UCSD-AML1 (cell line): ENCODE data around the gene GAGE12J.
A peak's percentile ranks its signal among the peaks of the same experiment; 100 is the strongest.
"Not testable (repeated sequence)": the region's sequence is repeated elsewhere in the genome, so short reads cannot be mapped to it uniquely, and the experiment has no call there.

Source experiments
- DNase-seq: peaks from one replicate; lab custom pipeline; 2025; ENCODE audit not compliant: unreplicated experiment; lab: John Stamatoyannopoulos, UW

The GAGE12J gene, protein sequence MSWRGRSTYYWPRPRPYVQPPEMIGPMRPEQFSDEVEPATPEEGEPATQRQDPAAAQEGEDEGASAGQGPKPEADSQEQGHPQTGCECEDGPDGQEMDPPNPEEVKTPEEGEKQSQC

DNA sequence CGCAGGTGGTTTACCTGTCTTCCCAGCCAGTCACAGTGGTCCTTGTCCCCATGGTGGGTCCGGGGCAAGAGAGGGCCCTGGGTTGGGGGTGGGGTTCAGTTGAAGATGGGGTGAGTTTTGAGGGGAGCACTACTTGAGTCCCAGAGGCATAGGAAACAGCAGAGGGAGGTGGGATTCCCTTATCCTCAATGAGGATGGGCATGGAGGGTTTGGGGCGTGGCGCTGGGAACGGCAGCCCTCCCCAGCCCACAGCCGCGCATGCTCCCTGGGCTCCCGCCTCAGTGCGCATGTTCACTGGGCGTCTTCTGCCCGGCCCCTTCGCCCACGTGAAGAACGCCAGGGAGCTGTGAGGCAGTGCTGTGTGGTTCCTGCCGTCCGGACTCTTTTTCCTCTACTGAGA lies at the start of gene GAGE12J:
TSS of gene GAGE12J (plus strand) at position 301 of the 400 bp plus-strand sequence. CDS start 1,157 bp downstream, outside the sequence.
- not testable (repeated sequence) for DNase-seq

DNA sequence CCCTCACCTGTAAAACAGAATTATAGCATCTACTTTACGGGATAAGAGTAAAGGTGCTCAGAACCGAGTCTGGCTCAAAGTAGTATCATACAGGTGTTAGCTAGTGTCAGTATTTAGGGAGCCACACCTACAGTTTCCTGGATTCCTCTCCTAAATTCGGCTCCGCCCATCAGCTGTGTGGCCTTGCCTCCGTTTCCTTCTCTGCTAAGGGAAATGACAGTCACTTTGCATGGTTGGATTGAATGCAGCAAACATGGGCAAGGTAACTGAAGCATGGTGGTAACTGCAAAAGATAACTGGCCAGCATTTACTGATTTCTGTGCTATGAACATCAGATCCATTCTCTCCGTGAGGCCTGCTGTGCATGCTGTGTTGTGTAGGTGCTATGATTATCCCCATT lies 49.4 kb upstream of the GAGE12J start:
- no peak for DNase-seq

DNA sequence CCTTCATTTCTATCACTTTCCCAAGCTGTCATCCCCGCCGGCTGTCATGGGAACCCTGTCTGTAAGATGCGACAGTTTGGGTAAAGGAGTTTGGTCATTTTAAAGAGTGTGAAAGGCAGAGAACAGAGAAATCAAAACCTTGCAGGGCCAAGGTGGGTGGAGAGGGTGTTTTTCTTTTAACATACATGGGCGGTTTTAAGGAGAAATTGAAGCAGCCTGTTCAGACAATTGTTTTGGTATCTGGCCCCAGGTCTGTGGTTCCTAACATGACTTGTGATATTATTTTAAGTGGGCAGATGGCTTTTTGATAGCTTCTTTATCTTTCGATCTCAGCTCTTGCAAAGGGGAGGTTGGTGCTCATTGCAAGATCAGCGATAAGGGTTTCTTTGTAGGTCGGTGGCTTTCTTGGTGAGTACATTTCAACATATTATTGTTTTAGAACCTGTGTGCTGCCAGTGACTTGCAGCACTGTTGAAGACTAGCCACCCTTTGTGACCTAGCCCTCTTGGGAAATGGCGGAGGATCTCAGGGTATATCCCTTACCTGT lies 48.6 kb upstream of the GAGE12J start:
- DNase-seq: no peak

DNA sequence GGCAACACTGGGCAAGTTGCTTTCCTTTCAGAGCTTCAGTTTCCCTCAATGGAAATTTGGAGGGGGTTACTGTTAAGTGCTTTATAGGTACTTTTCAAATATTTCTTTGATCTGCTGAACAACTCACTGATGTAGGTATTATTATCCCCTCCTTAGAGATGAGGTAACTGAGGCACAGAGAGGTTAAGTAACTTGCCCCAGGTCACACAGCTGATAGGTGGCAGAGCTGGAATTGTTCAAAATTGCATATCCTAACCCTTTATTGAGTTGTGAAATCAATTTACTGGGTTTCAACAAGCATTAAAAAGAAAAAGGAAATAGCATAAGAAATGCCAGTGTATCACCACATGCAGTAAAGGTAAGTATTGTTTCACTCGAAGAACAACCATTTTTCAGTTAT lies 45.6 kb upstream of the GAGE12J start:
- no peak for DNase-seq

DNA sequence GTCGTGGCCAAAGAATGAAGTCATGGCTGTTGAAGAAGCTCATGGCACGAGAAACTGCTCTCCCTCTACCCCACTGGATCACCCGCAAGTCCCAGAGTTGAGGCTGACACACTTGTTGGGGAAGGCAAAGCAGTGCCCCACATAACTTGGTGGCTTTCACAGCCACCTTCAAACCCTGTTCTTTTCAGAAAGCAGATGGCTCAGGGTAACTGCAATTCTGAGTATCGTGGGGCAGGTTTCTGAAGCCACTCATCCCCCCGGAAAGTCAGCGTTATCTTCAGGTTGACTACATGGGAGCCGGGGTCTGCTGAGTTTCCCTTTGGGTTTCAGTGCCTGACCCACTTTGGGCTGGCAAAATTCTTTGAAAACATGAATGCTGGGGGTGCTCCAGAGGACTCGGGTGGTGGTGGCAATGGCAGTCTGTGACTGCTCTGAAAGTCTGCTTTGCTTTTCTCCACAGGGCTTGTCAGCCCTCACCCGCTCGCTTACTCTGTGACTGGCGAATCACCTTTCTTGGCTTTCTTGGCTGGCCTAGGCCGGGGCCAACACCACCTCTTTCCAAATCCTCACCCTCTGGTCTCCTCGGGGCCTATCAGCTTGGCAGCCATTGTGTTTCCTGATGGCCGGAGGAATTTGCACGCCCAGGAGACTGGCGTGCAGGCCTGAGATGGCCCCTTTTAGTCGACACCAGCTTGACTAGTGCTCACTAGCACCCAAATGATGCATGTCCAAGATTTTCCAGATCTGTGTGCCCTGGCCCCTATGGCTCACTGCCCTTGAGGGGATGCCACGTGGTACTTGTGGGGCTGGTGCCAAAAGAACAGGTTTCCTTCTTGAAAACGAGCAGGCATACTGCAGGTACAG lies 44.9 kb upstream of the GAGE12J start:
- no peak for DNase-seq

DNA sequence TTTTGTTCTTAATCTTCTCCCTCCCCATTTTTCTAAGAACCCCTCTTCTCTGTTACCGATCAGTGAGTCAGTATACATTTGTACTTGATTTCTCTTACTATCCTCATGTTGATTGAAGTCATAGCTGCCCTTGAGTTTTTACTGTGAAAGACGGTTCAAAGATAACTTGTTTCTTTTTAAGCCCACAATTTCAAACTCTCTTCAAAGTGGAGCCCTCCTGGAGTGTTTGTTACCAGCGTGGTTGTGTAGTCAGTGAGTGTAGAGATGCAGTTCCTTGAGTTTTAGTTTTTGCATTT lies 44.4 kb upstream of the GAGE12J start:
- no peak for DNase-seq

DNA sequence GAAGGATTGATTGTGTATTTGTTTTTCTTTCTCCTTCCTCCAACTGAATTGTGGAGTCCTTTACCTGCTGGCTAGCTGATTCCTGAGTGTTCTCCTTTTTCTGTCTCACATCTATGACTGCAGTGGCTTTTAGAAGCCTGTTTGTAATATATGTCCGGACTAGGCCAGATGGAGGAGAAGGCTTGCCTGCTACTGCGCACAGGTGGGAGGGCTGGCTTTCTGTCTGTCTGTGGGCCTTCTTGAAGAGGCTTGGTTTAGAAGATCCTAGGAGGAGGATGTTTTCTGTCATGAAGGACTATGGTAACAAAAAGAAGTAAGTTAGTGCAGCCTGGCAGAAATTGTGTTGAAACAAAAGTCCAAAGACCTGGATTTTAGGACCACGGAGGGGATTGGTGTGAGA lies 43.8 kb upstream of the GAGE12J start:
- no peak for DNase-seq

DNA sequence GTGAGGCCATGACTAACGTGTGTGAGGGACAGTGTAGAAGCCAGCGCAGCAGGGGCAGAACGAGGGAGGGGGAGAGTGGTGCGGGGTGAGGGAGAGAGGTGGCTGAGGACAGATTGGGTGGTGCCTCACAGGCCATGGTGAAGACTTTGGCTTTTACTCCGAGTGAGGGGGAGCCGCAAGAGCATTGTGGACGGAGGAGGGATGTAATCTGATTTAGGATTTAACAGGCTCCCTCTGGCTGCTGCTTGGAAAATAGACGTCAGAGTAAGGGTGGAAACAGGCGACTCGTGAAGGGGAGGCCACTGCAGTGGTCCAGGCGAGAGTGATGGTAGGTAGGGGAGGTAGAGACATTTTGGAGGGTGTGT lies 39.2 kb upstream of the GAGE12J start:
- no peak for DNase-seq

DNA sequence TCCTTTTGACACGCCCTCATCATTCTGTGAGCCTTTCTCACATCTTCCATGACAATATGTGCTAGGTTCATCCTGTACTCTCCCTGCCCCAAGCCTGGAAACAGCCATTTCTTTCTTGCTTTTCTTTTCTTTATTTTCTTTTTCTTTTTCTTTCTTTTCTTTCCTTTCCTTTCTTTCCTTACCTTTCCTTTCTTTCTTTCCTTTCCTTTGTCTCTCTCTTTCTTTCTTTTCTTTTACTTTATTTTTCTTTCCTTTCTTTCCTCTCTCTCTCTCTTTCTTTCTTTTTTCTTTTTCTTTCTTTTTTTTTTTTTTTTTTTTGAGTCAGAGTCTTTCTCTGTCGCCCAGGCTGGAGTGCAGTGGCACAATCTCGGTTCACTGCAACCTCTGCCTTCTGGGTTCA lies 37.6 kb upstream of the GAGE12J start:
- no peak for DNase-seq

DNA sequence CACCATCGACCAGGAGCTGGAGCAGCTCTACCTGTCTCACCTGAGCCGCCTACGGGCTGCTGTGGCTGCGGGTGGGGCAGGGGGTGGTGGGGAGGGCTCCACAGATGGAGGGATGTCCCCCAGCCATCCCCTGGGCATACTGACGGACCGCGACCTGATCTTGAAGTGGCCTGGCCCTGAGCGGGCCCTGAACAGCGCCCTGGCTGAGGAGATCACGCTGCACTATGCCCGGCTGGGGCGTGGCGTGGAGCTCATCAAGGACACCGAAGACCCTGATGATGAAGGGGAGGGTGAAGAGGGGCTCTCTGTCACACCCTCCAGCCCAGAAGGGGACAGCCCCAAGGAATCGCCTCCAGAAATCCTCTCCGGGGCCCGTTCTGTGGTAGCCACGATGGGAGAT lies 35.7 kb upstream of the GAGE12J start:
- no peak for DNase-seq

DNA sequence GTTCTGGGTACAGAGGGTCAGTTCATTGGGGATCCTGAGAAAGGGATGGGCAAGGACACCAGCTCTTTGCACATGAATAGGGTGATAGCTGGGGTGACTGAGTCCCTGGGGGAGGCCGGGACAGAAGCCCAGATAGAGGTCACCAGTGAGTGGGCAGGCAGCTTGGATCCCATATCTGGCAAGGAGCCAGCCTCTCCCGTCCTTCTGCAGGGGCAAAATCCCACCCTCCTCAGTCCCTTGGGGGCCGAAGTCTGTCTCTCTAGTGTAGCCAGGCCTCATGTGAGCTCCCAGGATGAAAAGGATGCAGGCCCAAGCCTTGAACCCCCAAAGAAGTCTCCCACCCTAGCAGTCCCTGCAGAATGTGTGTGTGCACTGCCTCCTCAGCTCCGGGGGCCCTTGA lies 35.3 kb upstream of the GAGE12J start:
- DNase-seq: no peak

DNA sequence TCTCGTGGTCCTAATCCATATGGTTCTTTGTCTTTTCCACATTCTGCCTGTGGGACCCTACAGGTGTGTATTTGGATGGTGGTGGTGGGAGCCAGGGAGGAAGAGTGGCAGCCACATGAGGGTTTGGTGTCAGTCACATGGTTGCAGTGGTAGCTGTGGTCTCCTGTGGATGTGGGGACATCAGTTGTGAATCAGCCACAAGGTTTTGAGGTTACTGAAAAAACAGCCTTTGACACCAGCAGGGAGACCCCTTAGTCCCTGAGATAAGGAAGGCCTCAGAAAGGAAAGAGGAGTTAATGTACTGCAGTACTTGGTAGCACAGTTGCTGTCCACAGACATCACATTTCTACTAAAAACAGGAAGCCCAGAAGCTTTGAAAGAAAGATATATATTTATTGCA lies 34.2 kb upstream of the GAGE12J start:
- DNase-seq: no peak

DNA sequence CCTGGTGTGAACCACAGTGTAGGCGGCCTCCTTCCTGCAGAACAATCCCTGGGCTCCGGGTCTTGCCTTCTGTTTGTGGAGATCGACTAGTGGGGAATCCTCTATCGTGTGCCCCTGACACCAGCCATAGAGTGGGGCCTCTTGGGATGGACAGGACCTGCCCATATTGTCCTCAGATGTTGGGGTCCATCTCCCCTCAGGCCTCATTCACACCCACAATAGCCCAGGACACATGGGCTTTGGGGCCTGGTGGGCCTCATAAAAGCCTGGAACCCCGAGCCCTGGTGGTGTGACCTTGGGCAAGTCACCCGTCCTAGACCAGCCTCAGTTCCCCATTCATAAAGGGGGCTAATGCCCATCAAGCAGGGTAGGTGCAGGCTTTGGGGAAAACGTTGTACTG lies 31.6 kb upstream of the GAGE12J start:
- DNase-seq: no peak

DNA sequence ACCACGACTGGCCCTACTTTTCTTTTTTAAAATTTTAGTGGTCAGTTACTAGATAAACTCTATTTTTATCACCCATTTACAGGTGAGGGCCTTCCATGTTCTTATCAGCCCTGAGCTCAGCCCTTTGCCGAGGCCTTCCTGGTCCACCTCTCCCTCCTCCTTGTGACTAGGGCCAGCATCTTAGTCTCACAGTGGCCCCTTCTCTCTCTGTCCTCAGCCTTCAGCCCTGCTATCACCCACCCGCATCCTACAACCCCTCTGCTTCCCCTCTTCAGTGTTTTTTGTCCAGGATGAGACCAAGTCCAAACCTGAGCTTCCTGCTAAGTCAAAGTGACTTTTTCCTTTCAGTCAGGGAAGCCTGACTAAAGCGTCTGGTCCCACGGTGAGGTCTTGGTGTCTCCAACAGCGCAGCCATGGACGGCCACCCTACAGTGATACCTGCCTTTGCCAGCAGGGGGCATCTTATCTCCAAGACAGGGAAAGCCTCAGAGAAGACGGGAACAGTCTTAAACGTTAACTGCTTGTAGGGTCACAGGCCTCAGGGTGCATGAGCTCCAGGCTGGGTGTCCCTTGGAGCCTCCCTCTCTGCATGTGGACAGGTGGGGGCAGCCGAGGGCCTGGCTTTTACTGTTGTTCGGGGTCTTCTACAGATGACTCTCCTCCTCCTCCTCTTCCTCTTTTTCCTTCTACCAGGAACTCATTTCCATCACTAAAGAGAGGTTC lies 30.1 kb upstream of the GAGE12J start:
- DNase-seq: peak; percentile 63

DNA sequence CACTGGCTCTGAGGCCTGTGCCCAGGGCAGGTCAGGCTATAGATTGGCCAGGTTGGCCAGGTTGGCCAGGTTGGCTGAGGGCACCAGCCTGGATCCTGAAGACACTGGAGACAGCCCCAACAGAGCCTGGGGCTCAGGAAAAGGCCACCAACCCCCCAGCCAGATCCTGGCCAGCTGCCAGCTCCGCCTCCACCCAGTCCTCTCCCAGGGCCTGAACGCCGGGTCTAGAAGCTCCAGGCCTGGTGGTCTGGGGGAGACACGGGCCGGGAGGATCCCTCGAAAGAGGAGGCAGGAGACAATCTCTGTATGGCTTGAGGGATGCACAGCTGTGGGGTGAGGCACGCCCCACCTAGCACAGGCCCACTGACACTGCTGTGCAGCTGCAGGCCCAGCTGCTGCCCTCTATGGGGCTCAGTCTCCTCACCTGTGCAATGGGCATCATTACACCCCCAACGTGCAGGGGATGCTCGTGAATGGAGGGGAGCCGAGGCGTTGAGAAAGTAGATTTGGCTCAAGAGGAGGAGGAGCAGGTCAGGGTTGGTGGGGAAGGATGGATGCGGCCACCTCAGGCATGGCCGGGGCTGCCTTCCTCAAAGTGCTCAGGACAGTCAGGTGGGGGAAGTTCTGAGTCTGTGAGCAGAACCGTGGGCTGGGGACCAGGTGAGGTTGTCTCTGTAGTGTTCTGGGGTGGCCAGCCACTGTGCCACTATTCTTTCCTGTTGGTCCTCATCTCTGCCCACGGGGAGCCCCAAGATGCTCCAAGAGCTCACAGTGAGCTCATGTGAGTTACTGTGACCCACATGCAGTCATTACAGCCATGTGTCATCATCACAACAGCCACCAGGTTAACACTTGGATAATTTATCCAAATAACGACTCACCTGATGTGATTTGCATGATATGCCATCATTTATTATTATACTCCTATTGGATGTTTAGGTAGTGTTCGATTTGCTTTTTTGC lies 29.2 kb upstream of the GAGE12J start:
- DNase-seq: no peak

DNA sequence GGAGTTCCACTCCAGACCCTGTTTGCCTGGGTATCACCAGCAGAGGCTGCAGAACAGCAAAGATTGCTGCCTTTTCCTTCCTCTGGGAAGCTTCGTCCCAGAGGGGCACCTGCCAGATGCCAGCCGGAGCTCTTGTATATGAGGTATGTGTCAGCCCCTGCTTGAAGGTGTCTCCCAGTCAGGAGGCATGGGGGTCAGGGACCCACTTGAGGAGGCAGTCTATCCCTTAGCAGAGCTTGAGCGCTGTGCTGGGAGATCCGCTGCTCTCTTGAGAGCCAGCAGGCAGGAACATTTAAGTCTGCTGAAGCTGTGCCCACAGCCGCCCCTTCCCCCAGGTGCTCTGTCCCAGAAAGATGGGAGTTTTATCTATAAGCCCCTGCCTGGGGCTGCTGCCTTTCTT lies 22.5 kb upstream of the GAGE12J start:
- DNase-seq: not testable (repeated sequence)

DNA sequence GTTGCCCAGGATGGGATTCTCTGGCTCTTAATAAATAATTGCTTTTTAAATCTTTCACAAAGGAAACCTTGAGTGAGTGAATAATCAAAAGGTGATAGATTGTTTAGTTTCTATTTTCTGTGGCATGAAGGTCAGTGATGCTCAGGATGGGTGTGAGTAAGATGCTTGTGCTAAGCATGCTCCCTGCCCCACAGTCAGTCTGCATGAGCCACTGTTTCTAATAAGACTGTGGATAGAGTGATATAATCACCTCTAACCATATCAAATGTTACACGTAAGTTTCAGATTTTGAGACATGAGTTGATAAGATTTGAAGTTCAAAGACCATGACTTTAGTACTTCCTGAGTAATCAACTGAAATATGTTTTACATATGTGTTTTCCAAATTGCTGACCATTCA lies 21.1 kb upstream of the GAGE12J start:
- no peak for DNase-seq

DNA sequence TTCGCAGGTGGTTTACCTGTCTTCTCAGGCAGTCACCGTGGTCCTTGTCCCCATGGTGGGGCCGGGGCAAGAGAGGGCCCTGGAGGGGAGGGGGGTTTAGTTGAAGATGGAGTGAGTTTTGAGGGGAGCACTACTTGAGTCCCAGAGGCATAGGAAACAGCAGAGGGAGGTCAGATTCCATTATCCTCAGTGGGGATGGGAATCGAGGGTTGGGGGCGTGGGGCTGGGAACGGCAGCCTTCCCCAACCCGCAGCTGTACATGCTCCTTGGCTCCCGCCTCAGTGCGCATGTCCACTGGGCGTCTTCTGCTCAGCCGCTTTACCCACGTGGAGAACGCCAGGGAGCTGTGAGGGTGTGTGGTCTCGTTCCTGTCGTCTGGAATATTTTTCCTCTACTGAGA lies 18.5 kb upstream of the GAGE12J start, which contains the start of gene GAGE10:
TSS of gene GAGE10 (plus strand) at position 301 of the 400 bp plus-strand sequence. CDS start 1,214 bp downstream, outside the sequence.
- DNase-seq: no peak

DNA sequence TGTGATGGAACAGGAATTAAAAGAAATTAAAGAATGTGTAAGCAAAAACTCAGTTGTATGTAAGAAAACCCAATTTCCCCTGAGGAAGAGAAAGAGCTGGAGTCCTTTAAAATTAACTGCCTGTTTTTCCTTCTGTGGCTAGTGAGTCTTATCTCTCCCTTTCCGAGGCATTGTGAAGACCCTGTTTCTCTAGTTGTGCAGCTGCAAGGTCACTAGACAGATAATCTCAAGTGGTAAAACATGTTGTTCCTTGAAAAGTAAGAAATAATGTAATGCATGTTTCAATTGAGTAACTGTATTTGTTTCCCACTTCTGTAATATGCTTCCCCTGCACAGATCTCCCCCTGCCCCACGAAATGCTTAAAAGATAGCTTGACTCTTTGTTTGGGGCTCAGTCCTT lies 14.1 kb upstream of the GAGE12J start:
- DNase-seq: not testable (repeated sequence)

DNA sequence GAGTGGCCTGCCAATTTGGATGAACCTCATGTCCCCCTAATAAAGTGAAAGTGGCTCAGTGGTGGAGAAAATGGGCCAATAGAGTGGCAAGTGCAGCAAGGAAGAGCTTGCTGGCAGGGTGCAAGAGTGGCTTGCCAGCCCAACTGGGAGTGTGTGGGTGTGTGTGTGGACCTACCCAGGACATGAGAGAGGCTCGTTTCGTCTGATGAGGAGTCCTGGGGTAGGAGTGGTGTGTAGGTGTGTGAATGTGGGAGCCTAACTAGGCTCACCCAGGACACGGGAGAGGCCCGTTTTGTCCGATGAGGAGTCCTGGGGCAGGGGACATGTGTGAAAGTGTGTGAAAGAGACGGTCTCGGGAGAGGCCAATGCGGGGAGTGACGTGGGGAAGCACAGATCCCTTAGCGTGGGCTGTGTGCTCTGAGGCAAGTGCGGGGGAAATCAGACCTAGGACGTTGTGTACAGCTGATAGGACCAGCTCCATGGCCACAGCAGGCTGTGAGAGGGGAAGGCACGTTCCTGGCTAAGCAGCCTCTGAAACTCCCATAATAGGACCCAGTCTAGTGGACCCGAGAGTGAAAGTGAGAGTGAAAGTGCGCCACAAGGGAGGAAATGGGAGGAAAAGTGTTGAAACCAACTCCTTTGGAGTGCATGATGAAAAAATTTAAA lies 13.1 kb upstream of the GAGE12J start:
- DNase-seq: peak; percentile 16
